HPDE6-E6E7 (cell line): ENCODE results near the gene CTDSP2.
"Not testable (repeated sequence)": the region's sequence is repeated elsewhere in the genome, so short reads cannot be mapped to it uniquely, and the experiment has no call there.

Experiments used
- DNase-seq: peaks from one replicate; pipeline ENCODE4 v3.0.0; 2011; ENCODE audit warnings: missing footprints; ENCODE audit errors: extremely low spot score

CTDSP2 gene

DNA sequence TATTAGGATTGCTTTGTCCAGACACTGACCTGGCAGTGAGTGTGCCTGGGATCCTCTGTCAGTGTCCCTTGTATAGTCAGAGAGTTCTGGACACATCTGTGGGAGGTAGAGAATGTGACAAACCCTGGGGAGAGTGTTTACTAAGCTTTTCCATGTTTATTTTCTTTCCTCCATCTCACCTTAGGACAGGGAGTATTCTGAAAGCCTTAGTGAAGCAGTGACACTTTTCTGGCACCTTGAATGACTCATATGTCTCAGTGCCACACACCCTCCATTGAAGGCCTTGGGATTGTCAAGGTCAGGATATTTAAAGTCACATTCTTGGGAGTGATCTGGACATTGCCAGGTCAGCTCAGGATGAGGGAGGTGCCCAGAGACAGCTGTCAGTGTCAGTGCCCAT is 34.9 kb upstream of the CTDSP2 start:
- no peak for DNase-seq

GRCh38 chr12:57881035-57881434 is 34.5 kb upstream of the CTDSP2 start:
- not testable (repeated sequence) for DNase-seq

GRCh38 chr12:57877876-57878275 is 31.3 kb upstream of the CTDSP2 start:
- DNase-seq: no peak

- no peak for DNase-seq
Measured at GRCh38 chr12:57875753-57876547, 29.4 kb upstream of the CTDSP2 start.

GRCh38 chr12:57874166-57875108 is 27.9 kb upstream of the CTDSP2 start:
- DNase-seq: no peak

- no peak for DNase-seq
Measured at GRCh38 chr12:57872362-57872761, 25.8 kb upstream of the CTDSP2 start.

DNA sequence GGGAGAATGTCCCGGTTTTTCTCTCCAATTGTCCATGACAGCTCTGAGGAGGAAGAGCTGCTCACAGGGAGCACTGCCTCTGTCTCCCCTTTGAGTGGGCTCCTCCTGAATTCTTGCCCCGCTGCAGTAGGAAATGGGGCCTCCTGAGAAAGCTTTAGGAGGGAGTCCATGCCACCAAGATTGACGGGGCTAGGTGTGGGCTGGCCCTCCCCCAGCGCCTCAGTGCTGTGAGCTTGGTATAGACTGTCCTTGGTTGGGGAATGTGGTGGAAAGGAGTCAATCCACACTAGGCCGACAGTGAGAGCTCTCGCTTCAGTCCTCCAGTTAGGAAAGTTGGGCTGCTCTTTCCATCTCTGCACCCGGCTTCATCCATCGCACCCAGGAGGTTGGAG is 23.4 kb upstream of the CTDSP2 start:
- no peak for DNase-seq

- DNase-seq: no peak
Measured at GRCh38 chr12:57869298-57869926, 22.9 kb upstream of the CTDSP2 start.

DNA sequence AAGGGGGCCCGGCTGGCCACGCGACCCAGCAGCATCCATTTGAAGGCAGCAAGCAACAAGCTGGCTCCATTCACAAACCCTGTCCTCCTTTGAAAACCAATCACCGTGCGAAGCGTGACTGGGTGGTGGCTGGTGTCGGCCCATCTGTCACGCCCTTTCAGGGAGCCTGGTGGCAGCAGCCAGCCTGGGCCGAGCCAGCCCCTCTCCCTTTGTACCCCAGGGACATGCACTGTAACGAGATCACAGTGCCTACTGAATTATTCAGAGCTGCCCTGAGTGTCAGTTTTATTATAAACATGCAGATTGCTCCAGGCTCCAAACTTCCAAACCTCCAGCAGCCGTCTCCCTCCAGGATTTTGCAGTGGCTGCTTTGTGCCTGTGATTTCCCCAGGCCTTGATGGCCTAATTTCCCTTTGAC is 22.3 kb upstream of the CTDSP2 start:
- no peak for DNase-seq

DNA sequence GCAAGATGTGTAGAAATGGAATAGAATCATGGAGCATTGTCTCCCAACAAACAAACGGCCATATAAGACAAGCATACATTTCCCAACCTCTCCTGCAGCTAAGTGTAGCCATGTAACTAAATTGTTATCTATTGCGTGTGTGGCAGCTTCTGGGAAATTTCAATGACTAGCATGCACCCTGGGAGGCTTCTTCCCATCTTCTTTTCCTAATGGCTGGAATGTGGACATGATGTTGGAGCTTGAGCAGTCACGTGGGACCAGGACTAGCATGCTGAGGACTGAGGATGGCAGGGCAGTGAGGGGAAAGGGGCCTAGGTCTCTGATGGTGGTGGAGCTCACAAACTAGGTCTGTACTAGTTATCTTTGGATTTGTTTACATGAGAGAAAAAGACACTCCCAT is 21.7 kb upstream of the CTDSP2 start:
- DNase-seq: no peak

GRCh38 chr12:57866308-57867019 is 19.9 kb upstream of the CTDSP2 start:
- no peak for DNase-seq

DNA sequence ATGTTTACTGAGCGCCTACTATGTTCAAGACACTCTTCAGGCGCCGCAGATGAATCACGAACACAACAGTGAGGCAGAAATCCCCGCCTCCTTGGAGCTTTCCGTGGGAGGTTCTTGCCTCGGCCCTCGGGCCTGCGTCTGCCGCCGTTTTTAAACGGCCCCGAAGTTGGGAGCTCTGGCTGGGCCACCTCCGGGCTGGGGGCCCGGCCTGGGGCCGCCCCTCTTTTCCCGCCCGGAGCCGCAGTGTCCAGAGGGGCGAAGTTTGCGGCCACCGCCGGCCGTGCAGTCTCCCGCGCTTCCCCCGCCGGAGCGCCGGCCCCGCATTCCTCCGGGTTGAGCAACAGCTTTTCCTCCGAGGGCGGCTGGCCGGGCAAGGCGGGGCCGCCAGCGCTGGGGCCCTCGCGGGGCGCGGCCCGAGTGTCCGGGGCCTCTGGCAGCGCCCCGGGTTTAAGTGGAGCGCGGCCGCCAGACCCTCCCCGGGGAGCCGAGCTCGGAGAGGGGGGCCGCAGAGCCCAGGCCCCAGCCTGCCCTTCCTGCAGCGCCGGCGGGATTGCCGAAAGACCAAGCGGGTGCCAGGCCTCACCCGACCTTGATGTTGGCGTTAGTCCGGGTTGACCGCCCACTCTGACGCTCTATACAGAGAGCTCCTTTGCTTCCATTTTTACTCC is 18.7 kb upstream of the CTDSP2 start:
- DNase-seq: peak; percentile 76

DNA sequence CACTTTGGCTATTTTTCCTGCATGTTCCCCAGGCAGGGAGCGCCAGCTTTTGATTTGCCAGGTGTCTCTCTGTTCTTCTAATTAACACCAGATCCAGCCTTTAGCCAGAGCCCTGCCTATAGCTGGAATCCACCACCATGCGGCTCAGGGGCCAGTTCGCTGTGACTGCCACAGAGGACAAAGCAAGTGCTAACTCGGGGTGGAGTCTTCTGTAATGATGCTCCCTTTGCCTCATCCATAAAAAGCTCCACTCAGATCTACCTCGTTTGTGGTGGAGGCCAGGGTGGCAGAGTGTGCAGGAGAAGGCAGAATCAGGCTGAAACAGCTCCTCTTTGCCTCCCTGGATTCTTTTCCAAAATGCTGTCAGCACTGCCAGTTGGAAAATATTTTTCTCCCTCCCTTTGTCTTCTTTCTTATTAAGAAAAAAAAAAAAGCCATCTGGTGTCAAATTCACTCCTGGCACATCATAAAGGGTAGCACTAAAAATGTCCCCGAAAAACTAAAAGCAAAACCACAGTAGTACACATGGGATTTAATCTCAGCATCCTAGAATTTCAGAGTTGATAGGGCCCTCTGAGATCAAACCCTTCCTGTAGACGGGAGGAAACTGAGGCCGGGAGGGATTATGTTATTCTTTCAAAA is 18.0 kb upstream of the CTDSP2 start:
- DNase-seq: no peak

GRCh38 chr12:57863676-57864075 is 17.1 kb upstream of the CTDSP2 start:
- no peak for DNase-seq

DNA sequence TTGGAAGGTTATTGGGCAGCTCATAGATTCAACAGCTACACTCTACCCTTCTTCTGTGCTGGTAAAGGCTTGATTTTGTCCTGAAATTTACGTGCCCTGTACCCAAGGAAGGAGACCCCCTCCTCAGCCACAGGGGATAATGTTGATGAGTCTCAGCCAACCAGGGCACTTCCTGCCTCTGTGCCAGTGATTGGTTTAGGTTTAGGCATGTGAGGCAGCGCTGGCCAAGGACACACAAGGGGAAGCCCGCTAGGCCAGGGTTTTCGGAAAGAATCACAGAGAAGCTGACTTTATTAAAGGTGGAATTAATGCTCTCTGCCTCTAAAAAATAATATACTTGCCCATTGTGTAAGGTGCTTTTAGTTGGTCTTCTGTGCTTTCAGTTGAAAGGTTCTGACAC is 15.4 kb upstream of the CTDSP2 start:
- no peak for DNase-seq

GRCh38 chr12:57860883-57861282 is 14.4 kb upstream of the CTDSP2 start:
- DNase-seq: not testable (repeated sequence)

- no peak for DNase-seq
Measured at GRCh38 chr12:57859121-57859520, 12.6 kb upstream of the CTDSP2 start.

- DNase-seq: not testable (repeated sequence)
Measured at GRCh38 chr12:57858123-57858522, 11.6 kb upstream of the CTDSP2 start.

DNA sequence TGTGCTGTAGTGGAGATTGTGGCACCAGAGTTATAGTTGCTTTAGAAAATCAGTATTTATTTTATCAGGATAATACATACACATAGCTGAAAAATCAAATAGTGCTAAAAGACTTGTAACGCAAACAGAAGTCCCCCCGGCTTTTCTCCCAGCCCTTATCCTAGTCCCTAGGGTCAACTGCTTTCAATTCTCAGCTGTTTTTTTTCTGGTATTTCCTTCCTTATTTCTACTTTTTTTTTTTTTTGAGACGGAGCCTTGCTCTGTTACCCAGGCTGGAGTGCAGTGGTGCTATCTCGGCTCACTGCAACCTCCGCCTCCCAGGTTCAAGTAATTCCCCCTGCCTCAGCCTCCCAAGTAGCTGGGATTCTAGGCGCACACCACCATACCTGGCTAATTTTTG is 8.4 kb upstream of the CTDSP2 start:
- no peak for DNase-seq

GRCh38 chr12:57853864-57854556 is 7.5 kb upstream of the CTDSP2 start:
- no peak for DNase-seq
